Fibroblast of the aortic adventitia (primary cell): ENCODE measurements around the gene TP53. TPM values are rescaled to one million over a fixed set of nuclear protein-coding genes. Genes with fewer than 3 reads are reported as not detected.
A peak's percentile ranks its signal among the peaks of the same experiment; 100 is the strongest.

Experiments used
- DNase-seq: peaks from one replicate; pipeline ENCODE4 v3.0.0-alpha.2; 2010; ENCODE audit warnings: low read depth
- H3K4me3 ChIP-seq: 2 replicates; pipeline ENCODE4 v1.5.1; 2011; ENCODE audit warnings: low read depth, mild to moderate bottlenecking, control low read depth, low read length, moderate library complexity
- total RNA-seq: library from RNA; depleted of rRNA; stranded (reverse); fragments of >200 nt; gene quantifications from 2 replicates; pipeline ENCODE4 v1.2.3, GENCODE V29; 2012; ENCODE audit warnings: low replicate concordance
- TF ChIP-seq, protein P1 (sequence below): IDR thresholded peaks from 2 replicates; pipeline ENCODE4 v1.5.1; 2011; ENCODE audit warnings: mild to moderate bottlenecking, low read length, control low read depth, inconsistent platforms; ENCODE audit not compliant: insufficient read depth

Gene TP53
- total RNA-seq, 1 donor = 68.7 TPM

DNA sequence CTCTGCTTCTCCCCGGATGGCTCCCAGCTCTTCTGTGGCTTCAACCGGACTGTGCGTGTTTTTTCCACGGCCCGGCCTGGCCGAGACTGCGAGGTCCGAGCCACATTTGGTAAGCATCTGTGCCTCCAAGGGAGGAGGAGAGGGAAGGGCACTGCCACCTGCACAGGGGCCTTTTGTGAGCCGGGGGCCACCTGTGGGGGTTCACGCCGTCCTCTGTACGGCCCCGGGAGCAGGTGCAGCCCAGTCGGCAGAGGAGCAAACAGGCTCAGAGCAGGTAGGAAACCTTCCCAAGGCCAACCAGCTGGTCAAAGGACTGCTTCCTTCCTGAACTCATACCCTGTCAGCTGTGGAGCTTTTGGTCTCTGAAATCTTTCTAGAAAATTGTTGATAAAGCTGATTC lies 14.4 kb upstream of the TP53 start:
- TF ChIP-seq, protein P1, sequence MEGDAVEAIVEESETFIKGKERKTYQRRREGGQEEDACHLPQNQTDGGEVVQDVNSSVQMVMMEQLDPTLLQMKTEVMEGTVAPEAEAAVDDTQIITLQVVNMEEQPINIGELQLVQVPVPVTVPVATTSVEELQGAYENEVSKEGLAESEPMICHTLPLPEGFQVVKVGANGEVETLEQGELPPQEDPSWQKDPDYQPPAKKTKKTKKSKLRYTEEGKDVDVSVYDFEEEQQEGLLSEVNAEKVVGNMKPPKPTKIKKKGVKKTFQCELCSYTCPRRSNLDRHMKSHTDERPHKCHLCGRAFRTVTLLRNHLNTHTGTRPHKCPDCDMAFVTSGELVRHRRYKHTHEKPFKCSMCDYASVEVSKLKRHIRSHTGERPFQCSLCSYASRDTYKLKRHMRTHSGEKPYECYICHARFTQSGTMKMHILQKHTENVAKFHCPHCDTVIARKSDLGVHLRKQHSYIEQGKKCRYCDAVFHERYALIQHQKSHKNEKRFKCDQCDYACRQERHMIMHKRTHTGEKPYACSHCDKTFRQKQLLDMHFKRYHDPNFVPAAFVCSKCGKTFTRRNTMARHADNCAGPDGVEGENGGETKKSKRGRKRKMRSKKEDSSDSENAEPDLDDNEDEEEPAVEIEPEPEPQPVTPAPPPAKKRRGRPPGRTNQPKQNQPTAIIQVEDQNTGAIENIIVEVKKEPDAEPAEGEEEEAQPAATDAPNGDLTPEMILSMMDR = no peak
- no peak for DNase-seq
- no peak overlapping the region for H3K4me3 ChIP-seq

DNA sequence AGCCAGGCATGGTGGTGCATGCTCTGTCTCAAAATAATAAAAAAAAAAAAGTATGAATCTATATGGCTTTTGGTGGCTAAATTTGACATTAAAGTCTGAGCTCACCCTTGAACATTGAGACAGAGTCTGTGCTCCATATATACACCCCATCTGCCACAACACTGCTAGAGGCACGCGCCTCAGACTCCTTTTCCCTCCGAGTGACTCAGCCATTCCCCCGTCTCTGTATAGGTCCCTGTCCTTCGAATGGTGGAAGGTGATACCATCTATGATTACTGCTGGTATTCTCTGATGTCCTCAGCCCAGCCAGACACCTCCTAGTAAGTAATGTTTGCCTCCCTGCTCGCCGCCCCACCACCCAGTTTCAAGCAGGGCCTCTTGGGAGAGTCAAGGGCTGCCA lies 13.2 kb upstream of the TP53 start:
- TF ChIP-seq, protein P1 = no peak
- H3K4me3 ChIP-seq = no peak overlapping the region
- DNase-seq = no peak

DNA sequence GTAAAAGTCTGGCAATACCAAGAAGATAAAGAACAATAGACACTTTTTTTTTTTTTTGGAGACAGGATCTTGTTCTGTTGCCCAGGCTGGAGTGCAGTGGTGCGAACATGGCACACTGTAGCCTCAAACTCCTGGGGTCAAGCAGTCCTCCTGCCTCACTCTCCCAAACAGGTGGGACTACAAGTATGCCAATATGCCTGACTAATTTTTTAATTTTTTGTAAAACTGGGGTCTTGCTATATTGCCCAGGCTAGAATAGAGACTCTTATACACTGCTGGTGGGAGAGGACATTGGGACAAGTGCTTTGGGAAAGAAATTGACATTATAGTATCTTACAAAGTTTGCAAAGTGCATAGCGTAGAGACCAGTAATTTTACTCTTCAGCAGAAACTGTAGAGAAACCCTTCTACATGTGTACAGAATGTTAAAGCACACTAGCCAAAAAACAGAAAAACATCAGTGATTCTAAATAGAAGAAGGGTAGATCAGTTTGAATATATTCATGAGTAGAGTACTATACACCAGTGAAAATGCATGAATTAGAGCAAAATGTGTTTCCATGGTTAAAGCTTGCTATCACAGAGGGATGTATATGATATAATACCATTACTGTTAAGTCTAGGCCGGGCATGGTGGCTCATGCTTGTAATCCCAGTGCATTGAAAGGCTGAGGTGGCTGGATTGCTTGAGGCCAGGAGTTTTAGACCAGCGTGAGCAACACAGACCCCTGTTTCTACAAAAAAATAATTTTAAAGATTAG lies 10.7 kb upstream of the TP53 start:
- no peak overlapping the region for H3K4me3 ChIP-seq
- DNase-seq = no peak
- TF ChIP-seq, protein P1 = no peak

DNA sequence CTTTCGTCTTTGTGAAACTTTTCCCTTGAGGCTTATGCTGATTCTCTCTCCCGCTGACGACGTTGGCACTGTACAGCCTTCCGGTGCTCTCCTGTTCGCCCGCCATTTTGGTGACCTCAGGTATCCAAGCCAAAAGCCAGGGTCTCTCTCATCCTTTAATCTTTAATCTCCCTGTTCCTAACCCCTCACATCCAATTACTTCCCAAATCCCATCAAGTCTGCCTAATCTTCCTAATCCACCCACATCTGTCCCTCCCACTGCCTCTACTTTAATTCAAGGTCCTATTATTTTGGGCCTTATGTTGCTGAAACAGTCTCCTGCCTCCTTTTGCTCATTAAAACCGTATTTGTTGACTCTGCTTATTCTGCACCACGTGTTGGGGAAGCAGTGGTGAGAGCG lies 8.3 kb upstream of the TP53 start:
- no peak overlapping the region for H3K4me3 ChIP-seq
- TF ChIP-seq, protein P1 = no peak

DNA sequence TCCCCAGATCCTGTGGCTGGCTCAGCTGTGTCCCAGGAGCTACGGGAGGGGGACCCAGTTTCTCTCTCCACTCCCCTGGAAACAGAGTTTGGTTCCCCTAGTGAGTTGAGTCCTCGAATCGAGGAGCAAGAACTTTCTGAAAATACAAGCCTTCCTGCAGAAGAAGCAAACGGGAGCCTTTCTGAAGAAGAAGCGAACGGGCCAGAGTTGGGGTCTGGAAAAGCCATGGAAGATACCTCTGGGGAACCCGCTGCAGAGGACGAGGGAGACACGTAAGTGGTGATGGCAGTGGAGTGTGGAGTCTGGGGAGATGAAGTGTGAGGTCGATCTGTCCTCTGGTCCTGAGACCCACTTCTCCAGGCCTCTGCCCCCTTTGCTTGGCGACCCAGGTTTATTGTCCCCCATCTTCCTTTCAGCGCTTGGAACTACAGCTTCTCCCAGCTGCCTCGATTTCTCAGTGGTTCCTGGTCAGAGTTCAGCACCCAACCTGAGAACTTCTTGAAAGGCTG lies 1.6 kb upstream of the TP53 start:
- TF ChIP-seq, protein P1 = no peak
- DNase-seq = no peak
- H3K4me3 ChIP-seq = peak overlapping the region; percentile 91

More for the DNA sequence above, 8.3 kb upstream of the TP53 start:
- DNase-seq = no peak

DNA sequence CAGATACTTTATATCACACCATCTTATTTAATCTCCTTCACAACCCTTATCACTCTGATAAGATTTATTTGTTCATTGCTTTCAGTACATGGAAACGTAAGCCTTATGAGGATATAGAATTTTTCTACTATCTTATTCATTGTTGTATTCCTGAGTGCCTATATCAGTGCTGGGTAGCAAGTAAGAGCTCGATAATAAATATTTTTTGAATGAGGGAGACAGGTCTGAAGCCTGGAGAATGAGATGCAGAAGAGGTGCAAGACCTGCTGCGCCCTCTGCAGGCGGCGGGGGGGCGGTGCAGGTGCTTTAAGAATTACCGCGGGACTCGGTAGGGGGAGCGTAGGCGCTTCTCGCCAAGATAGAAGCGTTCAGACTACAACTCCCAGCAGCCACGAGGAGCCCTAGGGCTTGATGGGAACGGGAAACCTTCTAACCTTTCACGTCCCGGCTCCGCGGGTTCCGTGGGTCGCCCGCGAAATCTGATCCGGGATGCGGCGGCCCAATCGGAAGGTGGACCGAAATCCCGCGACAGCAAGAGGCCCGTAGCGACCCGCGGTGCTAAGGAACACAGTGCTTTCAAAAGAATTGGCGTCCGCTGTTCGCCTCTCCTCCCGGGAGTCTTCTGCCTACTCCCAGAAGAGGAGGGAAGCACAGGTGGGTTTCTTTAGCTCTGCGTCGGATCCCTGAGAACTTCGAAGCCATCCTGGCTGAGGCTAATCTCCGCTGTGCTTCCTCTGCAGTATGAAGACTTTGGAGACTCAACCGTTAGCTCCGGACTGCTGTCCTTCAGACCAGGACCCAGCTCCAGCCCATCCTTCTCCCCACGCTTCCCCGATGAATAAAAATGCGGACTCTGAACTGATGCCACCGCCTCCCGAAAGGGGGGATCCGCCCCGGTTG lies 868 bp upstream of the TP53 start, which contains the start of gene WRAP53:
WRAP53 (plus strand) TSS at position 570 of the 900 bp plus-strand sequence; CDS start at position 742, 172 bp downstream.
- peak within 1 kb of the TSS; percentile 91 for H3K4me3 ChIP-seq
- peak; percentile 99 for DNase-seq
- TF ChIP-seq, protein P1 = peak; percentile 97
